Activated CD4-positive, alpha-beta T cell treated with anti-CD3 and anti-CD28 coated beads for 36 hours (primary cell): Measurements from ENCODE around the gene CELF4. TPM values are rescaled to one million over a fixed set of nuclear protein-coding genes. Genes with fewer than 3 reads are reported as not detected.

ENCODE experiments used
- ATAC-seq: fragments of 200-7000 bp; cut with Tn5 transposase; one replicate; pipeline ENCODE4 v1.10.0; 2021; ENCODE audit warnings: mild to moderate bottlenecking, moderate library complexity
- CTCF ChIA-PET: fragments of 350-600 bp; sonication (Branson Sonifier 250); formaldehyde crosslinking; loops from one replicate; lab custom pipeline; 2021; ENCODE audit warnings: antibody characterized with exemption; lab: Charles Lee
- POLR2A ChIA-PET: fragments of 350-600 bp; sonication (Branson Sonifier 250); formaldehyde crosslinking; loops from one replicate; lab custom pipeline; 2021; ENCODE audit warnings: antibody characterized with exemption, inconsistent platforms; lab: Charles Lee
- DNase-seq: peaks from one replicate; pipeline ENCODE4 v3.0.0-alpha.2; 2020
- H3K27ac Mint-ChIP-seq: one replicate; pipeline ENCODE4 v1.8.0; 2021; ENCODE audit warnings: mixed read lengths
- H3K27me3 Mint-ChIP-seq: one replicate; pipeline ENCODE4 v1.8.0; 2021; ENCODE audit warnings: mixed read lengths
- H3K36me3 Mint-ChIP-seq: one replicate; pipeline ENCODE4 v1.8.0; 2021; ENCODE audit warnings: low read depth, mixed read lengths
- H3K4me1 Mint-ChIP-seq: one replicate; pipeline ENCODE4 v1.8.0; 2021; ENCODE audit warnings: mixed read lengths
- H3K4me3 Mint-ChIP-seq: one replicate; pipeline ENCODE4 v1.8.0; 2021; ENCODE audit warnings: mild to moderate bottlenecking, moderate library complexity, mixed read lengths
- H3K9me3 Mint-ChIP-seq: one replicate; pipeline ENCODE4 v1.8.0; 2021; ENCODE audit warnings: low read depth, mixed read lengths
- intact Hi-C, 2 experiments: fragments of 100-400 bp; cut with DNase I in 1 of 2; cut with micrococcal nuclease in 1 of 2; formaldehyde crosslinking; loops; one replicate each; pipeline versions ENCODE4 v1.14.2 to v1.15.1; 2022 to 2024; cut with DNase I, micrococcal nuclease
- total RNA-seq, 2 experiments: library from RNA; stranded (reverse); gene quantifications; one replicate each; pipeline ENCODE4 v1.2.3, GENCODE V29; 2021

CELF4 gene
- total RNA-seq, 2 experiments from 2014 or later = not detected

DNA sequence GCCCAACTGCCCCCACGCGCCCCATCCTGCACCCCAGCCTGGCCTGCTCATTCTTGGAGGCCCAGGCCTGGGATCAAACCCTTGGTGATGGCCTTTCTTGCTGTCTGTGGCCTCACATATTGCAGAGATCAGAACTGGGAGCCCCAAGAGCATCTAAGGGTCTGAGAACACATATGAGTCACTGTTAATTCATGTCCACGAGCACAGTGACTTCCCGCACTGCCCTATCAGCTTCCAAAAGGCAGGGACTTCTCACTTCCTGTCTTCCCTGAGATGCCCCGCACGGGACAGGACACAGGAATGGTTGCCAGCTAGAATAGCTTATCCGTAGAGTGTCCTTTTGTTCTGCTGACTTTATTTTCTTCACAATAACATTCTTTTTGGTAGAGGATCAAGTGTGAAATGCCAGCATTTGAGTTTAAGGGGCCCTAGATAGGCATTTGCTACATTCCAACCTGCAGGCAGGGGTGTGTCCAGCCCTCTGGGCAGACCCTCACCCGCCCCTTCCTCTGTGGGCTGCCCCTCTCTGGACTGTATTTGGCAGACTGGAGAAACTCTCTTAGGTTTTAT is 21.1 kb upstream of the CELF4 start:
- CTCF ChIA-PET = no interaction called here
- intact Hi-C loops = no loop called here
- Mint-ChIP-seq H3K4me3 (no peak overlapping the region), H3K27me3 (peaks cover 2% of the 10 kb centered on the region), H3K27ac (no peak overlapping the region), H3K9me3 (peaks cover 2% of the 10 kb centered on the region), H3K4me1 (no peaks in the 10 kb centered on the region), H3K36me3 (no peaks in the 10 kb centered on the region)
- POLR2A ChIA-PET = no interaction called here
- DNase-seq = no peak
- no peak for ATAC-seq

- DNase-seq = no peak
These were observed 19.5 kb upstream of the CELF4 start for GRCh38 chr18:37584952-37585695.

GRCh38 chr18:37584217-37584616 is 18.6 kb upstream of the CELF4 start:
- no peak for ATAC-seq
- peaks cover 16% of the 10 kb centered on the region for H3K27me3 Mint-ChIP-seq
- H3K4me1 Mint-ChIP-seq = no peaks in the 10 kb centered on the region
- H3K27ac Mint-ChIP-seq = no peak overlapping the region
- ChIA-PET CTCF (no interaction called here), POLR2A (no interaction called here)
- H3K36me3 Mint-ChIP-seq = no peaks in the 10 kb centered on the region
- DNase-seq = no peak
- H3K4me3 Mint-ChIP-seq = no peak overlapping the region
- peaks cover 2% of the 10 kb centered on the region for H3K9me3 Mint-ChIP-seq
- intact Hi-C loops = no loop called here

More at GRCh38 chr18:37584952-37585695, 19.5 kb upstream of the CELF4 start:
- H3K9me3 Mint-ChIP-seq = peaks cover 2% of the 10 kb centered on the region
- CTCF ChIA-PET = no interaction called here
- POLR2A ChIA-PET = no interaction called here
- H3K4me3 Mint-ChIP-seq = no peak overlapping the region
- intact Hi-C loops = no loop called here
- H3K27ac Mint-ChIP-seq = no peak overlapping the region
- H3K4me1 Mint-ChIP-seq = no peaks in the 10 kb centered on the region
- peaks cover 8% of the 10 kb centered on the region for H3K27me3 Mint-ChIP-seq
- no peak for ATAC-seq
- H3K36me3 Mint-ChIP-seq = no peaks in the 10 kb centered on the region

DNA sequence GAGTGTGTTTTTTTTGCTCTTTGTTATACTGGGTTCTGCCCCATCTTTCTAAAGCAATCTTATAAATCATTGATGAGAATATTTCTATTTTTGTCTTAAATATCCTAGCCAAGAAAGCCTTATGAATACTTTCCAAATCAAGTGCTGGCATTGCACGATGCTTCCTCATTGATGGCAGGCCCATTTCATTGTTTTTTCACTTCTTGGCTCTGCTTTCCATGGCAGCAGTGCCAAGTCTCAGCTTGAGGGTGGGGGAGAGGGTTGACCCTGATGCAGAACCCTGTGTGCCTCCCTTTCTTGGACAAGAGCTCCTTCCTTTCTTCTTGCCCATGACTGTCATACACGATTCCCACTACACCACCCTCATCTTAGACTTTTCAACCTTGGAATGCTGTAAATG is 16.7 kb upstream of the CELF4 start:
- no peak for DNase-seq
- intact Hi-C loops = no loop called here
- H3K4me1 Mint-ChIP-seq = no peaks in the 10 kb centered on the region
- ChIA-PET CTCF (interaction anchor here (0.5 kb wide), 1 partner anchor 106 kb away, joined by 3 read pairs; no protein-coding TSS in a partner anchor), POLR2A (no interaction called here)
- H3K9me3 Mint-ChIP-seq = peaks cover 2% of the 10 kb centered on the region
- H3K4me3 Mint-ChIP-seq = no peak overlapping the region
- peaks cover 15% of the 10 kb centered on the region for H3K27me3 Mint-ChIP-seq
- H3K27ac Mint-ChIP-seq = no peak overlapping the region
- H3K36me3 Mint-ChIP-seq = no peaks in the 10 kb centered on the region
- no peak for ATAC-seq

GRCh38 chr18:37578886-37579513 is 13.4 kb upstream of the CELF4 start:
- peak; percentile 72 for ATAC-seq
- intact Hi-C loops = no loop called here
- peaks cover 17% of the 10 kb centered on the region for H3K27me3 Mint-ChIP-seq
- H3K36me3 Mint-ChIP-seq = no peaks in the 10 kb centered on the region
- H3K4me3 Mint-ChIP-seq = no peak overlapping the region
- ChIA-PET CTCF (interaction anchor here (0.6 to 0.7 kb wide), 2 partner anchors 38 to 177 kb away, joined by 3 read pairs; no protein-coding TSS in a partner anchor), POLR2A (no interaction called here)
- peaks cover 2% of the 10 kb centered on the region for H3K9me3 Mint-ChIP-seq
- DNase-seq = peak; percentile 32
- no peaks in the 10 kb centered on the region for H3K4me1 Mint-ChIP-seq
- no peak overlapping the region for H3K27ac Mint-ChIP-seq

DNA sequence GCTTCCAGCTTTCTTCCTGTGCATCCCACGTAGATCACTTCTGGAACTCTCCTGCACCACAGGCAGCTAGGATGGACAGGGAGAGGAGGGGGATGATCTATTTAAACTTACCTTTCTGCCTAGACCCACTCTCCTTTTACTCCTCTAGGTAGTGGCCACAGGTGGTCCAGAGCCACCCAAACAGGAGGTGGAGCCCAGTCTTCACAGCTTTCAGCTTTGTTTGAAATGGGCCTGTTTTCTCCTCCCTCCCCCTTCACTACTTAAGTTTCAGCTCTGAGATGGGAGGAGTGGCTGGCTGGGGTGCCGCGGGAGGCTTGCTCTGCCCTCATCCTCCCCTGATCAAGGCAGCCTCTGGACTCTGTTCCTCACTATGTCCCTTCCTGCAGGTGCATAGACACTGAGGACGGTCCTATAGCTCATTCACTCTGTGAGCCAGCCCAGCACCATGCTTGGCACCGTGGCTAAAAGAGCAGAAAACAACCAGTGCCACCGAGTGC is 12.6 kb upstream of the CELF4 start:
- CTCF ChIA-PET = interaction anchor here (0.7 kb wide), 1 partner anchor 37 kb away, joined by 3 read pairs; no protein-coding TSS in a partner anchor
- Mint-ChIP-seq H3K4me3 (no peak overlapping the region), H3K27me3 (peaks cover 17% of the 10 kb centered on the region), H3K36me3 (no peaks in the 10 kb centered on the region), H3K9me3 (no peaks in the 10 kb centered on the region), H3K27ac (no peak overlapping the region), H3K4me1 (no peaks in the 10 kb centered on the region)
- POLR2A ChIA-PET = no interaction called here
- intact Hi-C loops = no loop called here
- ATAC-seq (no peak), DNase-seq (no peak)

GRCh38 chr18:37577051-37577611 is 11.5 kb upstream of the CELF4 start:
- ATAC-seq (no peak), DNase-seq (no peak)
- Mint-ChIP-seq H3K4me3 (no peak overlapping the region), H3K27me3 (peaks cover 19% of the 10 kb centered on the region), H3K4me1 (no peaks in the 10 kb centered on the region), H3K36me3 (no peaks in the 10 kb centered on the region), H3K27ac (no peak overlapping the region), H3K9me3 (no peaks in the 10 kb centered on the region)
- intact Hi-C loops = no loop called here
- ChIA-PET POLR2A (no interaction called here), CTCF (no interaction called here)

DNA sequence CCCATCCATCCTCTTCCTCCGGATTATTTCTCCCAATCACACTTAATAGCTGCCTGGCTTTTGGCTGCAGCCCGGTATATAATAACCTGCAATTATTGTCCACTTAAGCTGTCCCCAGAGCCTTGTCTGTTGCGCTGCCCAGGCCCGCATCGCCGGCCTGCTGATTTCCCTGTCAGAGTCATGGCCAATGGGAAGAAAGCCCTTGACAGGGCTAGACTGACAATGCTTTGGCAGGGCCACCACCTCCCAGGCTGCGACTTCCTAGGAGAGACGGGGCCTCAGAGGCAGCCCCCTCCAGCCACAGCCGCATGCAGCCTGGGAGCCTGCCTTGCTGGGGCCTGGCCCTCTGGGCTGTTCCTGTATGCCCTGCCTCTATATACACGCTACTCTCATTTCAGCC is 10.0 kb upstream of the CELF4 start:
- POLR2A ChIA-PET = no interaction called here
- Mint-ChIP-seq H3K4me1 (no peaks in the 10 kb centered on the region), H3K9me3 (no peaks in the 10 kb centered on the region), H3K27ac (no peak overlapping the region), H3K4me3 (no peak overlapping the region), H3K27me3 (peaks cover 16% of the 10 kb centered on the region), H3K36me3 (no peaks in the 10 kb centered on the region)
- ATAC-seq (no peak), DNase-seq (no peak)
- intact Hi-C loops = no loop called here
- CTCF ChIA-PET = no interaction called here

DNA sequence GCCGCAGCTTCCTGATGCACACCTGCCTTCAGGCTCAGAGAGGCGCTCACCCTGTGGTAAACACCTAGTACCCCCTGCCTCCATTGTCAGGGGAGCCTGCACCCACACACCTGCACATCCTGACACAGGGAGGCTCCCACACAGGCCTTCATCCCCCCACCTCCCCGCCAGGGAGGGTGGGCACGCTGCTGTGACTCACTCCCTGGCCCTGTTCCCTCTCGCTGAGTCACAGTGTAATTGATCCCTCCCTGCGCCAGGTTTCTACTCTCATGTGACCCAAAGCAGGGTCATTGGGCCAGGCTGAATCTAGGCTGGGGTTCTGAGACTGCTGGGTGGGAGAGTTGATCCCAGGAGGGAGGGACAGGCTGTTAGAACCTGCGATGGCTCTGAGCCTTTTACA is 8.5 kb upstream of the CELF4 start:
- ChIA-PET CTCF (no interaction called here), POLR2A (no interaction called here)
- ATAC-seq (no peak), DNase-seq (no peak)
- no peak overlapping the region for H3K4me3 Mint-ChIP-seq
- peaks cover 20% of the 10 kb centered on the region for H3K27me3 Mint-ChIP-seq
- H3K27ac Mint-ChIP-seq = no peak overlapping the region
- H3K4me1 Mint-ChIP-seq = no peaks in the 10 kb centered on the region
- H3K36me3 Mint-ChIP-seq = no peaks in the 10 kb centered on the region
- no peaks in the 10 kb centered on the region for H3K9me3 Mint-ChIP-seq
- intact Hi-C loops = no loop called here

DNA sequence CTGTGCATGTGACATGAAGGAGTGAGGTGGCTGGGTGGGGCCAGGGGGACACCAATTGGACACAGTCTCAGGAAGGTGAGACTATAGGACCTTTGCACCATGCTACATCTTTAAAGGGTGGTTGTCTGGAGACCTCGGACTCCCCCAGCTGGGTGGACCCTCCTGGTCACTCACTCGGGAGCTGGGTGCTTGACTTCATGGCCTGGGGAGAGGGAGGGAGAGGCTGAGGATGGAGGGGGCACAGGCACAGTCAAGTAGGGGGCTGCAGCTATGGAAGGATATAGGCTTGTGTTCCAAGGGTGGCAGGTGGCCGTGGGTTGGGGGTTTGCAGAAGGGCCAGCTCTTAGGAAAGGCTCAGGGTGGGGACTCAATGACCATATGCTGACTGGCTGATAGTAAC is 7.1 kb upstream of the CELF4 start:
- ChIA-PET POLR2A (no interaction called here), CTCF (no interaction called here)
- Mint-ChIP-seq H3K36me3 (no peaks in the 10 kb centered on the region), H3K4me3 (no peak overlapping the region), H3K9me3 (no peaks in the 10 kb centered on the region), H3K27me3 (peaks cover 33% of the 10 kb centered on the region), H3K27ac (no peak overlapping the region), H3K4me1 (peaks cover 5% of the 10 kb centered on the region)
- ATAC-seq (no peak), DNase-seq (no peak)
- intact Hi-C loops = no loop called here

DNA sequence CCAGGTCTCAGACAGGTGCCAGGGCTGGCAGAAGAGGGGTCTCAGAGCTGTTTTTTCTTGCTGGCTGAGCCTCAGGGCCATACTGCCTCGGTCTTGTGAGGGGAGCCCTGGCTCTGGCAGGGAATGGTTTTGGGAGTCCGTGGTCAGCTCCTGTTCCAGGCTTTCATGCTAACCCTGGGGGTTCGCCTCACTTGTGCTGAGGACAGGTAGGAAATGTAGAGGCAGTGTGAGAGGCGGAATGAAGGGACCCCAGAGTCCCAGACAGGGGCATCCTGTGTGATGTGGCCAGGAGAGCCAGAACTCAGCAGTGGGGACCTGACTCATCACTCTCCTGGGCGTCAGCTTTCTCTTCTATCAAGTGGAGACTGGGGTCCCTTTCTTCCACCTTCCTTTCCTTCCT is 5.7 kb upstream of the CELF4 start:
- H3K36me3 Mint-ChIP-seq = no peaks in the 10 kb centered on the region
- no peak for ATAC-seq
- no peak overlapping the region for H3K27ac Mint-ChIP-seq
- CTCF ChIA-PET = no interaction called here
- intact Hi-C loops = no loop called here
- peaks cover 9% of the 10 kb centered on the region for H3K4me1 Mint-ChIP-seq
- DNase-seq = no peak
- POLR2A ChIA-PET = no interaction called here
- H3K4me3 Mint-ChIP-seq = no peak overlapping the region
- H3K27me3 Mint-ChIP-seq = peaks cover 37% of the 10 kb centered on the region
- H3K9me3 Mint-ChIP-seq = no peaks in the 10 kb centered on the region
